Measurements from ENCODE around the gene PANK2. TPM values are rescaled to one million over a fixed set of nuclear protein-coding genes. Genes with fewer than 3 reads are reported as not detected.

The PANK2 gene
- total and polyA plus RNA-seq, 2 of the 8 experiments (the other 6 are each of a cell fraction or from before 2014, with no cell fraction given): 17.1 to 57.5 TPM

DNA sequence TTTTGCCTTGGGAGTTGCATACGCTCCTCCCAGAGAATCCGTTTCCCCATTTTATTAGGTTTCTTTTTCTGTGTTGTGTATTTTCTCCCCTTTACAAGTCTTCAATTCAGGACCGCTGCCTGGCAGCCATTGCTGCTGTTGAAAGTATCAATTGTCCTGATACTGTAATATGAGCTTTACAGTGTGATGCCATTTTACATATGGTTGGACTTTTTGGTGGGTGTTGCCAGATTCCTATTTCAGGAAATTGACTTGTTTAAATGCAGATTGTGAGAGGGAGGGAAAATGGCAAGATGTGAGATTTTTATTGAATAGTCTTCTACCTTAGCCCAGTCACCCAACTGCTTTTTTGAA is 1.2 kb downstream of the PANK2 start (continued):
- TF ChIP-seq MAX (IDR thresholded peaks at IDR 0.05): no peak
- no peak for TF ChIP-seq RAD21 (IDR thresholded peaks at IDR 0.05 in 1 of 2, conservative IDR thresholded peaks at IDR 0.05 in 1 of 2; ENCODE audit: low read depth in 2 of 2, low read length in 2 of 2)
- TF ChIP-seq CHD1 (IDR thresholded peaks at IDR 0.05; ENCODE audit: low read depth, low read length): 0 out of 2 replicates have a peak, but pooled peaks have one; percentile 35
- no peak for TF ChIP-seq RNF2 (IDR thresholded peaks at IDR 0.05; ENCODE audit: borderline replicate concordance, low read depth, low read length, missing control alignments, poor library complexity, severe bottlenecking)
- TF ChIP-seq SIRT6 (IDR thresholded peaks at IDR 0.05; ENCODE audit: low read length): no peak
- no peak for TF ChIP-seq JUN (IDR thresholded peaks at IDR 0.05; ENCODE audit: low read depth, low read length)
- TF ChIP-seq BRCA1 (IDR thresholded peaks at IDR 0.05; ENCODE audit: low read depth, low read length): no peak
- no peak for TF ChIP-seq NRF1 (IDR thresholded peaks at IDR 0.05; ENCODE audit: low read depth, low read length)
- no peak for TF ChIP-seq CEBPB (IDR thresholded peaks at IDR 0.05; ENCODE audit: low read depth, low read length)
- no peak for TF ChIP-seq POU5F1 (IDR thresholded peaks at IDR 0.05; ENCODE audit: low read depth, low read length)
- TF ChIP-seq YY1 (IDR thresholded peaks at IDR 0.05; ENCODE audit: low read depth, low read length): peak; percentile 86
- TF ChIP-seq EZH2 (IDR thresholded peaks at IDR 0.05; ENCODE audit: low read depth, low read length, severe bottlenecking): no peak
- TF ChIP-seq ZNF274 (IDR thresholded peaks at IDR 0.05; ENCODE audit: borderline replicate concordance, extremely low read depth, low read length): no peak
- no peak for TF ChIP-seq CHD2 (IDR thresholded peaks at IDR 0.05; ENCODE audit: low read length)
- TF ChIP-seq, protein P1, sequence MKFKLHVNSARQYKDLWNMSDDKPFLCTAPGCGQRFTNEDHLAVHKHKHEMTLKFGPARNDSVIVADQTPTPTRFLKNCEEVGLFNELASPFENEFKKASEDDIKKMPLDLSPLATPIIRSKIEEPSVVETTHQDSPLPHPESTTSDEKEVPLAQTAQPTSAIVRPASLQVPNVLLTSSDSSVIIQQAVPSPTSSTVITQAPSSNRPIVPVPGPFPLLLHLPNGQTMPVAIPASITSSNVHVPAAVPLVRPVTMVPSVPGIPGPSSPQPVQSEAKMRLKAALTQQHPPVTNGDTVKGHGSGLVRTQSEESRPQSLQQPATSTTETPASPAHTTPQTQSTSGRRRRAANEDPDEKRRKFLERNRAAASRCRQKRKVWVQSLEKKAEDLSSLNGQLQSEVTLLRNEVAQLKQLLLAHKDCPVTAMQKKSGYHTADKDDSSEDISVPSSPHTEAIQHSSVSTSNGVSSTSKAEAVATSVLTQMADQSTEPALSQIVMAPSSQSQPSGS (IDR thresholded peaks at IDR 0.05; ENCODE audit: low read length): no peak
